ENCODE results near the gene AQP6. TPM values are rescaled to one million over a fixed set of nuclear protein-coding genes. Genes with fewer than 3 reads are reported as not detected.

The AQP6 gene
- total and polyA plus RNA-seq, 2 experiments from 2014 or later: 0.23 TPM; not detected in 1

GRCh38 chr12:49932533-49933130 lies 40.1 kb upstream of the AQP6 start:
- Histone ChIP-seq H3K36me3 (replicated peaks; ENCODE audit: insufficient read depth, low read depth) (no peaks in the 10 kb centered on the region), H4K20me1 (ENCODE audit: insufficient read depth, poor library complexity, severe bottlenecking) (no peaks in the 10 kb centered on the region), H3K79me2 (no peaks in the 10 kb centered on the region), H3K27ac (no peak overlapping the region), H3K4me3 (no peak overlapping the region), H2AFZ (no peak overlapping the region), H3K9me2 (replicated peaks; ENCODE audit: insufficient read depth) (no peaks in the 10 kb centered on the region), H3K9me3 (ENCODE audit: low read depth) (no peaks in the 10 kb centered on the region), H3K4me2 (no peak overlapping the region), H3K27me3 (no peaks in the 10 kb centered on the region), H3K4me1 (ENCODE audit: insufficient read depth) (no peaks in the 10 kb centered on the region)
- WGBS (ENCODE audit: low lambda C conversion rate, missing lambda C conversion rate): 82% methylated on average over 8 of the region's 8 CpGs
- DNase-seq (ENCODE audit: low spot score): no peak
- TF ChIP-seq EZH2 (IDR thresholded peaks at IDR 0.05; ENCODE audit: borderline replicate concordance) (no peak), CTCF (IDR thresholded peaks at IDR 0.05; ENCODE audit: poor library complexity) (no peak), EZH2phosphoT487 (IDR thresholded peaks at IDR 0.05; ENCODE audit: low read depth, severe bottlenecking, unreplicated experiment) (no peak)

- DNase-seq (ENCODE audit: low spot score): no peak
- no peaks in the 10 kb centered on the region for H4K20me1 ChIP-seq (ENCODE audit: insufficient read depth, poor library complexity, severe bottlenecking)
- H3K27ac ChIP-seq: no peak overlapping the region
- H3K9me3 ChIP-seq (ENCODE audit: low read depth): no peaks in the 10 kb centered on the region
- WGBS (ENCODE audit: low lambda C conversion rate, missing lambda C conversion rate): 53% methylated on average over 5 of the region's 5 CpGs
- no peak overlapping the region for H2AFZ ChIP-seq
- H3K4me1 ChIP-seq (ENCODE audit: insufficient read depth): no peaks in the 10 kb centered on the region
- no peak overlapping the region for H3K4me3 ChIP-seq
- no peaks in the 10 kb centered on the region for H3K9me2 ChIP-seq (replicated peaks; ENCODE audit: insufficient read depth)
- no peaks in the 10 kb centered on the region for H3K79me2 ChIP-seq
- TF ChIP-seq EZH2 (IDR thresholded peaks at IDR 0.05; ENCODE audit: borderline replicate concordance) (no peak), EZH2phosphoT487 (IDR thresholded peaks at IDR 0.05; ENCODE audit: low read depth, severe bottlenecking, unreplicated experiment) (no peak), CTCF (IDR thresholded peaks at IDR 0.05; ENCODE audit: poor library complexity) (no peak)
- no peak overlapping the region for H3K4me2 ChIP-seq
- no peaks in the 10 kb centered on the region for H3K36me3 ChIP-seq (replicated peaks; ENCODE audit: insufficient read depth, low read depth)
- no peaks in the 10 kb centered on the region for H3K27me3 ChIP-seq
These were observed 39.0 kb upstream of the AQP6 start for GRCh38 chr12:49933796-49934195.

GRCh38 chr12:49934505-49934904 lies 38.2 kb upstream of the AQP6 start:
- H3K9me3 ChIP-seq (ENCODE audit: low read depth): no peaks in the 10 kb centered on the region
- no peak for DNase-seq (ENCODE audit: low spot score)
- WGBS (ENCODE audit: low lambda C conversion rate, missing lambda C conversion rate): 97% methylated on average over 3 of the region's 3 CpGs
- TF ChIP-seq CTCF (IDR thresholded peaks at IDR 0.05; ENCODE audit: poor library complexity): no peak
- TF ChIP-seq EZH2phosphoT487 (IDR thresholded peaks at IDR 0.05; ENCODE audit: low read depth, severe bottlenecking, unreplicated experiment): no peak
- no peak for TF ChIP-seq EZH2 (IDR thresholded peaks at IDR 0.05; ENCODE audit: borderline replicate concordance)
- H3K4me2 ChIP-seq: no peak overlapping the region
- H2AFZ ChIP-seq: no peak overlapping the region
- no peaks in the 10 kb centered on the region for H3K36me3 ChIP-seq (replicated peaks; ENCODE audit: insufficient read depth, low read depth)
- no peaks in the 10 kb centered on the region for H3K27me3 ChIP-seq
- H4K20me1 ChIP-seq (ENCODE audit: insufficient read depth, poor library complexity, severe bottlenecking): no peaks in the 10 kb centered on the region
- H3K4me1 ChIP-seq (ENCODE audit: insufficient read depth): no peaks in the 10 kb centered on the region
- no peaks in the 10 kb centered on the region for H3K9me2 ChIP-seq (replicated peaks; ENCODE audit: insufficient read depth)
- H3K27ac ChIP-seq: no peak overlapping the region
- no peaks in the 10 kb centered on the region for H3K79me2 ChIP-seq
- no peak overlapping the region for H3K4me3 ChIP-seq

Data from hepatocyte (in vitro differentiated cells).